Gastrocnemius medialis (tissue), 4 donors: ENCODE data around the gene LIME1.

Source experiments
- POLR2A ChIP-seq, 2 donors: fragments of 450-650 bp; IDR thresholded peaks; one replicate each; pipeline ENCODE4 v1.6.1; 2017; ENCODE audit warnings: antibody characterized with exemption in 2 of 2, mild to moderate bottlenecking in 2 of 2, moderate library complexity in 2 of 2
- TF ChIP-seq, protein P1 (sequence below), 5 experiments: fragments of 450-650 bp in 3 of 5; fragments of 200-600 bp in 2 of 5; sonication (generic) in 2 of 5; IDR thresholded peaks in 4 of 5; conservative IDR thresholded peaks in 1 of 5; 1 replicate in 4 of 5; 2 replicates in 1 of 5; pipeline ENCODE4 v1.5.1; 2016 to 2019; ENCODE audit warnings: antibody characterized with exemption in 5 of 5, mild to moderate bottlenecking in 3 of 5, moderate library complexity in 3 of 5

GRCh38 chr20:63765082-63765873 lies 28.8 kb downstream of the LIME1 start:
- TF ChIP-seq, protein P1, sequence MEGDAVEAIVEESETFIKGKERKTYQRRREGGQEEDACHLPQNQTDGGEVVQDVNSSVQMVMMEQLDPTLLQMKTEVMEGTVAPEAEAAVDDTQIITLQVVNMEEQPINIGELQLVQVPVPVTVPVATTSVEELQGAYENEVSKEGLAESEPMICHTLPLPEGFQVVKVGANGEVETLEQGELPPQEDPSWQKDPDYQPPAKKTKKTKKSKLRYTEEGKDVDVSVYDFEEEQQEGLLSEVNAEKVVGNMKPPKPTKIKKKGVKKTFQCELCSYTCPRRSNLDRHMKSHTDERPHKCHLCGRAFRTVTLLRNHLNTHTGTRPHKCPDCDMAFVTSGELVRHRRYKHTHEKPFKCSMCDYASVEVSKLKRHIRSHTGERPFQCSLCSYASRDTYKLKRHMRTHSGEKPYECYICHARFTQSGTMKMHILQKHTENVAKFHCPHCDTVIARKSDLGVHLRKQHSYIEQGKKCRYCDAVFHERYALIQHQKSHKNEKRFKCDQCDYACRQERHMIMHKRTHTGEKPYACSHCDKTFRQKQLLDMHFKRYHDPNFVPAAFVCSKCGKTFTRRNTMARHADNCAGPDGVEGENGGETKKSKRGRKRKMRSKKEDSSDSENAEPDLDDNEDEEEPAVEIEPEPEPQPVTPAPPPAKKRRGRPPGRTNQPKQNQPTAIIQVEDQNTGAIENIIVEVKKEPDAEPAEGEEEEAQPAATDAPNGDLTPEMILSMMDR (IDR thresholded peaks at IDR 0.05 in 4 of 5, conservative IDR thresholded peaks at IDR 0.05 in 1 of 5): no peak
- no peak for TF ChIP-seq POLR2A (IDR thresholded peaks at IDR 0.05)
